Measurements from ENCODE around the gene SUPT6H. TPM values are rescaled to one million over a fixed set of nuclear protein-coding genes. Genes with fewer than 3 reads are reported as not detected.

SUPT6H gene
- total and polyA plus RNA-seq, 2 donors (not counting 3 experiments of a cell fraction or from before 2014, with no cell fraction given) = 33.9 to 79.2 TPM

DNA sequence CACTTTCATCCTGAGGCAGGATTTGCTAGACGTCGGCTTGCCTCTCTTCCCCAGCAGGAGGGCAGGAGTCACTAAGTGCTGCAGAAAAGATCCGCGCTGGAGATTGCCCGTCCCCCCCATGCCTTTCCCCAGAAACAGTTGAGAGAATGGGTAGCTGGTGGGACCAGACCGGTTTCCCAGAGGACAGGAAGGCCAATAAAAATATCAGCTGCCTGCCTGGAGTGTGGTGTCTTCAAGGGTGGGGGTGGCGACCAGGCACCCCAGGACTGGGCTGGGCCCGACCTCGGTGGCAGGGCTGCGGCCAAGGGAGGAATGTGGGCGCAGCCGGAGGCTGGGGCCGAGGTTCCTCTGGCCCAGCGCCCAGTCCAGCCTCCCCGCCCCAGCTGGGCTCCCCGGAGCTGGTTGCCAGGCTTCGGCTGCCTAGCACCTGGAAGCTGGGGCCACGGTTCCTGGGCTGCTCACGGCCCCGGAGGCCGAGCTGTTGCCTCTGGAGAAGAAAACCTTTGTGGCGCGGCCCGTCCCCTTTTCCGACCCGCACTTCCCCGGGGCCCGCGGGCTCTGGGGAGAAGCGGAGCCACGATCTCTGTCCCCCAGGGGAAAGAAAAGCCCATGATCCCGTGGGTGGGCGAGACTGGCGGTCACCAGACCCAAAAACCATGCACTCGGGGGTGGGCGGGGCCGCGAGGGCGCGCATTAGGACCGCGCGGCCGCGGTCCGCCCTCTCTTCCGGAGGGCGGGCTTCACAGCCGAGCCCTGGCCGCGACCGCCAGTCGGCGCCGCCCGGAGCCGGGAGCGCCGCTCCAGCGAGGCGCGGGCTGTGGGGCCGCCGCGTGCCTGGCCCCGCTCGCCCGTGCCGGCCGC, 81.5 kb downstream of the SUPT6H start, which contains the start of gene TRAF4:
Gene TRAF4, plus strand, starts transcription at position 769 of the 861 bp plus-strand sequence. CDS start 102 bp downstream, outside the sequence.
- POLR2A ChIA-PET = interaction anchor here (1.2 to 1.5 kb wide), 2 partner anchors 15 to 98 kb away, joined by 4 to 7 read pairs; partner anchors contain the start of gene NEK8
- Histone ChIP-seq H4K20me1 (replicated peaks; ENCODE audit: control insufficient read depth, extremely low read depth, insufficient read depth, low read length) (no peaks in the 10 kb centered on the region), H3K27me3 (ENCODE audit: control insufficient read depth in 2 of 2, insufficient read depth in 2 of 2, low read length in 2 of 2) (no peaks in the 10 kb centered on the region), H3K9me3 (replicated peaks; ENCODE audit: control insufficient read depth, insufficient read depth, low read length) (no peaks in the 10 kb centered on the region), H3K4me2 (ENCODE audit: insufficient read depth, low read length) (peak within 1 kb of the TSS; percentile 84), H3K79me2 (ENCODE audit: control insufficient read depth, insufficient read depth, low read length) (peaks cover 31% of the 10 kb centered on the region), H3K4me3 (replicated peaks in 1 of 3; ENCODE audit: insufficient read depth in 1 of 3, low read depth in 1 of 3, low read length in 3 of 3) (peak within 1 kb of the TSS; percentile 77 to 94 (median 86)), H3K27ac (ENCODE audit: insufficient read depth, low read depth, low read length) (peak within 1 kb of the TSS; percentile 86), H3K4me1 (ENCODE audit: control insufficient read depth, extremely low read depth, insufficient read depth, low read length) (peaks cover 28% of the 10 kb centered on the region), H3K9ac (replicated peaks; ENCODE audit: extremely low read depth, insufficient read depth, low read length) (peak within 1 kb of the TSS; percentile 91), H3K36me3 (ENCODE audit: control insufficient read depth in 2 of 2, extremely low read depth in 1 of 2, insufficient read depth in 2 of 2, low read length in 2 of 2) (peaks cover 4 to 10% of the 10 kb centered on the region in 2 experiments), H2AFZ (ENCODE audit: low read depth, low read length) (peak within 1 kb of the TSS; percentile 14), H3K9me1 (replicated peaks; ENCODE audit: control insufficient read depth, extremely low read depth, insufficient read depth, low read length) (no peaks in the 10 kb centered on the region)
- dilution Hi-C loops (cut with MboI; ENCODE audit: extremely low pct_ligation_motif_present, low sequenced_read_pairs) = no loop called here
- FAIRE-seq (peak; percentile 85), DNase-seq (ENCODE audit: low read depth, low spot score) (peak; percentile 63)
- intact Hi-C loops (cut with micrococcal nuclease) = no loop called here
- TF ChIP-seq POLR2AphosphoS5 (IDR thresholded peaks at IDR 0.05; ENCODE audit: insufficient read depth, low read depth, low read length) (peak; percentile 97), POLR2A (IDR thresholded peaks at IDR 0.05; ENCODE audit: low read depth, low read length) (peak; percentile 98), GATA2 (IDR thresholded peaks at IDR 0.05; ENCODE audit: insufficient read depth, insufficient read length, low read depth, low read length) (no peak)
- TSS peak; percentile 37 for BruUV-seq (replicated peaks)
- CTCF ChIA-PET = interaction anchor here (0.9 to 16.6 kb wide), 2 partner anchors 14 to 18 kb away, joined by 3 to 602 read pairs; partner anchors contain the start of genes NEK8 and TLCD1

All from endothelial cell of umbilical vein (primary cell).